Liver (tissue), 9 donors: ENCODE measurements around the gene ACYP2. TPM values are rescaled to one million over a fixed set of nuclear protein-coding genes. Genes with fewer than 3 reads are reported as not detected.

Experiments used
- DNase-seq: peaks from one replicate; pipeline ENCODE4 v3.0.0-alpha.2; 2017; ENCODE audit warnings: low spot score
- H3K27ac ChIP-seq, 2 donors: one replicate each; pipeline ENCODE4 v1.7.0; 2013; ENCODE audit warnings: inconsistent platforms in 2 of 2, low read length in 2 of 2, control low read depth in 1 of 2, low read depth in 1 of 2, mild to moderate bottlenecking in 1 of 2
- H3K27me3 ChIP-seq, 4 donors: one replicate each; pipeline versions ENCODE4 v1.6.1 to v1.7.0; 2013; ENCODE audit warnings: low read length in 3 of 4, inconsistent platforms in 1 of 4, mild to moderate bottlenecking in 1 of 4, moderate library complexity in 1 of 4; ENCODE audit not compliant: control insufficient read depth in 4 of 4, insufficient read depth in 4 of 4
- H3K36me3 ChIP-seq, 4 donors: one replicate each; pipeline versions ENCODE4 v1.6.1 to v1.7.0; 2013; ENCODE audit warnings: low read length in 3 of 4, mild to moderate bottlenecking in 3 of 4, low read depth in 1 of 4, moderate library complexity in 1 of 4; ENCODE audit not compliant: control insufficient read depth in 4 of 4, insufficient read depth in 3 of 4
- H3K4me1 ChIP-seq, 4 donors: one replicate each; pipeline versions ENCODE4 v1.6.1 to v1.7.0; 2013; ENCODE audit warnings: low read length in 3 of 4, mild to moderate bottlenecking in 3 of 4, moderate library complexity in 1 of 4; ENCODE audit not compliant: control insufficient read depth in 4 of 4, insufficient read depth in 4 of 4
- H3K4me3 ChIP-seq, 3 donors: one replicate each; pipeline versions ENCODE4 v1.6.1 to v1.7.0; 2013; ENCODE audit warnings: low read length in 3 of 3, control low read depth in 1 of 3, low read depth in 1 of 3, mild to moderate bottlenecking in 1 of 3
- H3K9ac ChIP-seq, 2 donors: one replicate each; pipeline ENCODE4 v1.7.0; 2013; ENCODE audit warnings: low read length in 2 of 2, mild to moderate bottlenecking in 2 of 2, moderate library complexity in 2 of 2, control low read depth in 1 of 2, low read depth in 1 of 2
- H3K9me3 ChIP-seq, 4 donors: one replicate each; pipeline versions ENCODE4 v1.6.1 to v1.7.0; 2013; ENCODE audit warnings: low read length in 3 of 4; ENCODE audit not compliant: control insufficient read depth in 4 of 4
- ATF3 ChIP-seq: IDR thresholded peaks from 2 replicates; pipeline ENCODE4 v1.6.1; 2016; ENCODE audit warnings: antibody characterized with exemption
- CTCF ChIP-seq: fragments of 150-350 bp; IDR thresholded peaks from 2 replicates; pipeline ENCODE4 v1.5.1; 2017; ENCODE audit warnings: improper control_type of control experiment, low read depth, low read length; ENCODE audit not compliant: missing input control
- EGR1 ChIP-seq, 2 donors: IDR thresholded peaks; 2 replicates each; pipeline ENCODE4 v1.6.1; 2016 to 2018; ENCODE audit warnings: antibody characterized with exemption in 2 of 2, low read depth in 2 of 2
- FOXA1 ChIP-seq: IDR thresholded peaks from 2 replicates; pipeline ENCODE4 v1.6.1; 2016; ENCODE audit warnings: antibody characterized with exemption
- FOXA2 ChIP-seq: IDR thresholded peaks from 2 replicates; pipeline ENCODE4 v1.6.1; 2016; ENCODE audit warnings: antibody characterized with exemption
- GABPA ChIP-seq, 2 donors: IDR thresholded peaks in 1 of 2; conservative IDR thresholded peaks in 1 of 2; 2 replicates each; pipeline ENCODE4 v1.6.1; 2016; ENCODE audit warnings: antibody characterized with exemption in 2 of 2, mild to moderate bottlenecking in 1 of 2, moderate library complexity in 1 of 2
- HNF4A ChIP-seq, 2 donors: conservative IDR thresholded peaks; 2 replicates each; pipeline ENCODE4 v1.6.1; 2016; ENCODE audit warnings: antibody characterized with exemption in 2 of 2, mild to moderate bottlenecking in 2 of 2
- JUND ChIP-seq, 2 donors: IDR thresholded peaks; 2 replicates each; pipeline ENCODE4 v1.6.1; 2016; ENCODE audit warnings: antibody characterized with exemption in 2 of 2
- MAX ChIP-seq: IDR thresholded peaks from 2 replicates; pipeline ENCODE4 v1.6.1; 2016; ENCODE audit warnings: antibody characterized with exemption
- NR2F2 ChIP-seq: IDR thresholded peaks from 2 replicates; pipeline ENCODE4 v1.6.1; 2016; ENCODE audit warnings: antibody characterized with exemption
- RAD21 ChIP-seq, 2 donors: IDR thresholded peaks; 2 replicates each; pipeline ENCODE4 v1.6.1; 2016; ENCODE audit warnings: antibody characterized with exemption in 2 of 2, mild to moderate bottlenecking in 2 of 2
- REST ChIP-seq: IDR thresholded peaks from 2 replicates; pipeline ENCODE4 v1.6.1; 2016; ENCODE audit warnings: antibody characterized with exemption, mild to moderate bottlenecking
- RXRA ChIP-seq, 2 donors: IDR thresholded peaks; 2 replicates each; pipeline ENCODE4 v1.6.1; 2017 to 2018; ENCODE audit warnings: antibody characterized with exemption in 2 of 2, mild to moderate bottlenecking in 1 of 2
- TAF1 ChIP-seq: conservative IDR thresholded peaks from 2 replicates; pipeline ENCODE4 v1.6.1; 2016; ENCODE audit warnings: antibody characterized with exemption, mild to moderate bottlenecking
- YY1 ChIP-seq: IDR thresholded peaks from 2 replicates; pipeline ENCODE4 v1.6.1; 2016; ENCODE audit warnings: antibody characterized with exemption, mild to moderate bottlenecking
- ZBTB33 ChIP-seq: IDR thresholded peaks from 2 replicates; pipeline ENCODE4 v1.6.1; 2016; ENCODE audit warnings: antibody characterized with exemption
- WGBS: extraction: QIAGEN DNeasy Blood & Tissue Kit; methylation state at CpG from one replicate; pipeline ENCODE4 v1.1.7; 2013; 5-methylcytosine and 5-hydroxymethylcytosine counted together
- polyA plus RNA-seq, 2 donors: library from polyadenylated mRNA; stranded (reverse) in 1 of 2; unstranded in 1 of 2; fragments of 200-250 nt in 1 of 2; fragments of >200 nt in 1 of 2; fragmentation: Nextera tagmentation in 1 of 2; extraction: Ambion mirVana in 1 of 2; gene quantifications; one replicate each; pipeline versions ENCODE4 v1.2.1 to v1.2.3, GENCODE V29; 2013 to 2015
- total RNA-seq, 2 donors: library from RNA; depleted of rRNA; stranded (reverse); fragments of >200 nt; gene quantifications; one replicate each; pipeline ENCODE4 v1.2.3, GENCODE V29; 2014
- donor health status: healthy.
- donor health status: healthy.
- donor health status: healthy.
- donor health status: healthy.
- donor health status: healthy.

The ACYP2 gene
- total and polyA plus RNA-seq, 4 donors = 13.1 to 44.3 (median 15.4) TPM

GRCh38 chr2:54254180-54254579, 138.8 kb downstream of the ACYP2 start:
- Histone ChIP-seq H3K9me3 (peaks cover 0 to 3% (median 0%) of the 10 kb centered on the region in 4 donors), H3K9ac (no peak overlapping the region), H3K4me1 (no peaks in the 10 kb centered on the region), H3K27ac (no peak overlapping the region), H3K4me3 (no peak overlapping the region), H3K27me3 (no peaks in the 10 kb centered on the region), H3K36me3 (no peaks in the 10 kb centered on the region)
- TF ChIP-seq NR2F2 (no peak), RXRA (IDR thresholded peaks at IDR 0.05) (no peak)
- no peak for DNase-seq

- Histone ChIP-seq H3K9ac (no peak overlapping the region), H3K9me3 (peaks cover 0 to 3% (median 0%) of the 10 kb centered on the region in 4 donors), H3K36me3 (no peaks in the 10 kb centered on the region), H3K27ac (no peak overlapping the region), H3K4me1 (no peaks in the 10 kb centered on the region), H3K27me3 (no peaks in the 10 kb centered on the region), H3K4me3 (no peak overlapping the region)
- TF ChIP-seq RXRA (IDR thresholded peaks at IDR 0.05) (no peak), FOXA1 (no peak), HNF4A (conservative IDR thresholded peaks at IDR 0.05) (no peak), EGR1 (IDR thresholded peaks at IDR 0.05; ENCODE audit: low read depth in 2 of 2) (no peak), FOXA2 (no peak), ZBTB33 (no peak), YY1 (no peak), MAX (no peak), TAF1 (no peak), RAD21 (IDR thresholded peaks at IDR 0.05) (no peak)
- 94% methylated on average over 37 of the region's 37 CpGs for WGBS
- no peak for DNase-seq
These were observed 140.0 kb downstream of the ACYP2 start for GRCh38 chr2:54255230-54256090.

- H3K4me1 ChIP-seq = no peaks in the 10 kb centered on the region
- no peak within 1 kb of the TSS for H3K9ac ChIP-seq
- DNase-seq = no peak
- TF ChIP-seq FOXA1 (no peak), REST (no peak), CTCF (no peak), NR2F2 (no peak), EGR1 (IDR thresholded peaks at IDR 0.05; ENCODE audit: low read depth in 2 of 2) (no peak), RAD21 (IDR thresholded peaks at IDR 0.05) (no peak), JUND (IDR thresholded peaks at IDR 0.05) (no peak), YY1 (no peak), RXRA (IDR thresholded peaks at IDR 0.05) (no peak), ATF3 (no peak), HNF4A (conservative IDR thresholded peaks at IDR 0.05) (no peak), TAF1 (no peak), MAX (no peak), GABPA (IDR thresholded peaks at IDR 0.05 in 1 of 2, conservative IDR thresholded peaks at IDR 0.05 in 1 of 2) (no peak)
- H3K36me3 ChIP-seq = no peaks in the 10 kb centered on the region
- peaks cover 0 to 3% (median 0%) of the 10 kb centered on the region in 4 donors for H3K9me3 ChIP-seq
- WGBS = 97% methylated on average over 25 of the region's 25 CpGs
- H3K27me3 ChIP-seq = no peaks in the 10 kb centered on the region
- no peak within 1 kb of the TSS for H3K4me3 ChIP-seq
- no peak within 1 kb of the TSS for H3K27ac ChIP-seq
These were observed 140.8 kb downstream of the ACYP2 start, which contains the start of gene TSPYL6 for GRCh38 chr2:54256091-54256694. Gene TSPYL6 (minus strand): TSS chr2:54256229. CDS start chr2:54256151, 78 bp downstream.
